Upper lobe of left lung (tissue), 4 donors: ENCODE measurements around the gene GNGT1.

Experiments
- CTCF ChIP-seq, 6 experiments: fragments of 450-650 bp in 4 of 6; fragments of 200-600 bp in 2 of 6; sonication (generic) in 2 of 6; IDR thresholded peaks; one replicate each; pipeline ENCODE4 v1.5.1; 2016 to 2019; ENCODE audit warnings: antibody characterized with exemption in 6 of 6
- EP300 ChIP-seq, 4 donors: sonication (generic); formaldehyde crosslinking; IDR thresholded peaks; one replicate each; pipeline ENCODE4 v1.5.1; 2017; ENCODE audit warnings: antibody characterized with exemption in 4 of 4, control low read depth in 2 of 4

- TF ChIP-seq CTCF (IDR thresholded peaks at IDR 0.05) (no peak), EP300 (IDR thresholded peaks at IDR 0.05) (no peak)
Measured at GRCh38 chr7:93882468-93882867, 23.9 kb upstream of the GNGT1 start.
